22Rv1 (cell line): ENCODE measurements around the gene JMJD1C.

Source experiments
- H3K27ac ChIP-seq: fragments of 450-650 bp; 2 replicates; pipeline ENCODE4 v1.5.1; 2017
- CTCF ChIP-seq: fragments of 450-650 bp; IDR thresholded peaks from 2 replicates; pipeline ENCODE4 v1.5.1; 2017; ENCODE audit warnings: mild to moderate bottlenecking
- ZFX ChIP-seq: fragments of 450-650 bp; IDR thresholded peaks from 2 replicates; pipeline ENCODE4 v1.6.1; 2017; ENCODE audit warnings: antibody characterized with exemption, borderline replicate concordance

Gene JMJD1C

GRCh38 chr10:63415640-63416244 lies 50.0 kb downstream of the JMJD1C start:
- TF ChIP-seq CTCF (no peak), ZFX (no peak)
- H3K27ac ChIP-seq: no peak overlapping the region

- TF ChIP-seq CTCF: no peak
- TF ChIP-seq ZFX: no peak
- no peak overlapping the region for H3K27ac ChIP-seq
Measured at GRCh38 chr10:63414481-63415260, 51.1 kb downstream of the JMJD1C start.

DNA sequence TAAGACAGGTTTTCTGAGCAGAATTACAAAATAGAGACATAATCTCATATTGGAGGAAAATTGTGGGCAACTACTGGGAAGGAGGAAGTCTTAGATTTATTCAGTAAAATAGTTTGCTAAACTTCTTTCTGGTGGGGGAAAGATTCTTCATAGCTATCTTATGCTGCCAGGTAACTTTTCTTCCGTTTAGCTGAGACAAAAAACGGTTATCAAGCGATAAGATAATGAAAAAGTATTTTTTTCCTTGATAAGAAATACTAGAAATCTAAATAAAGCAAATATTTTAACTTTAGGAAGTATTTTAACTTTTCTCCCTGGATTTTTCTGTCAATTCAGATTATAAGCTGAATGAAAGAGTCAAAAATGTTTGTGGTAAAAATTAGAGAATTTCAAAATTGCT lies 52.3 kb downstream of the JMJD1C start:
- no peak for TF ChIP-seq CTCF
- TF ChIP-seq ZFX: no peak

GRCh38 chr10:63412304-63412703 lies 53.5 kb downstream of the JMJD1C start:
- TF ChIP-seq CTCF (no peak), ZFX (no peak)

More for the DNA sequence above, 52.3 kb downstream of the JMJD1C start:
- H3K27ac ChIP-seq: no peak overlapping the region

DNA sequence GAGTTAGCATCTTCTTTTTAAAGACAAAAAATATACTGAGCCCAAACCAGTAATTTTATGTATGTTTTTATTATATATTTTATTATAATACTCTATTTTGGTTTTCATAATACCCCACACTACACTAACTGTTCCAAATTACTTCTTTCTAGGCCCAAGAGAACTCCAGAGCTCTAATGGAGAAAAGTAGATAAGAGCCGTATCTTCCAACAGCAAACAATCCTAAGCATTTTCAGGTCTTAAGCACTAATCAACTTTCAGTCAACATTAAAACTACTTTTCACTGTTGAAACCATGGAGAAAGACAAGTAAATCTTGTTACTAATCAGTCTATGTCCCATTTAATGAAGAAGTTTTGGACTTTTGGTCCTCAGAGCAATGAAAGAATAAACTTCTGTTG lies 55.1 kb downstream of the JMJD1C start:
- TF ChIP-seq CTCF (no peak), ZFX (no peak)
- H3K27ac ChIP-seq: no peak overlapping the region

More at GRCh38 chr10:63412304-63412703, 53.5 kb downstream of the JMJD1C start:
- no peak overlapping the region for H3K27ac ChIP-seq

- TF ChIP-seq CTCF (no peak), ZFX (no peak)
- H3K27ac ChIP-seq: no peak overlapping the region
Measured at GRCh38 chr10:63409465-63410027, 56.2 kb downstream of the JMJD1C start.

- H3K27ac ChIP-seq: no peak overlapping the region
- TF ChIP-seq CTCF (no peak), ZFX (no peak)
Measured at GRCh38 chr10:63407136-63407662, 58.6 kb downstream of the JMJD1C start.
